Retina (tissue), 1 donor: ENCODE results near the gene LAYN.

Source experiments
- DNase-seq: peaks from one replicate; pipeline ENCODE4 v3.0.0-alpha.2; 2016

The LAYN gene

DNA sequence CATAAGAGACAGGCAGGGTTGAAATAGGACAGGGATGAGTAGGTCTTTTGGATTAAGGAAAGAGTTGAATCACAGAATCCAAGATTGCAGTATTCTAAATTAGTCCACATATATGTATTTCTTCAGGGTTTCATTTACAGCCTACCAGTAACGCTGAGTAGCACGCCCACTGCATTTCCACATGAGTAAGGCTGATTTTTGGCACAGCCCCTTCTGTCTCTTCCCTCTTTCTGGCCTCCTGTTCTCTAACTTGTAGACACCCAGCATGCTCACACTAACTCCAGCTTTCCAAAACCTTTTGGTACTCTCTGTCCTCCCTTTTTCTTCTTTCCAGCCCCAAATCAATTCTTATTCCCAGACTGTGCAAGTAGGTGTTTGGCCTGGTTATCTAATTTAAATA, 58.0 kb downstream of the LAYN start:
- no peak for DNase-seq

DNA sequence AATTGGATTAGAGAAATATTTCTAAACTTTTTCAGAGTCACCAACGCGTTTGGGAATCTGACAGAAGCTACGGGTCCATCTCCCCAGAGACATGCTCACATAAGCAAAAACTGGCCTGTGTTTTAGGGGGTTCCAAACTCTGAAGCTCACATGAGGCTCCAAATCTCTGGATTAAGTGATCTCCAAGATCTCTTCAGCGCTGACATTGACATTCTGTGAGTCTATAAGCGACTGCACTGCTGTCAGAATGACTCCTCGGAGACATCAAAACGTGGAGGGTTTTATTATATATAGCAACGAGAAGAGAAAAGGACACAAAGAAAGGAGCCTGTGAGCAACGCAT, 61.1 kb downstream of the LAYN start:
- no peak for DNase-seq

DNA sequence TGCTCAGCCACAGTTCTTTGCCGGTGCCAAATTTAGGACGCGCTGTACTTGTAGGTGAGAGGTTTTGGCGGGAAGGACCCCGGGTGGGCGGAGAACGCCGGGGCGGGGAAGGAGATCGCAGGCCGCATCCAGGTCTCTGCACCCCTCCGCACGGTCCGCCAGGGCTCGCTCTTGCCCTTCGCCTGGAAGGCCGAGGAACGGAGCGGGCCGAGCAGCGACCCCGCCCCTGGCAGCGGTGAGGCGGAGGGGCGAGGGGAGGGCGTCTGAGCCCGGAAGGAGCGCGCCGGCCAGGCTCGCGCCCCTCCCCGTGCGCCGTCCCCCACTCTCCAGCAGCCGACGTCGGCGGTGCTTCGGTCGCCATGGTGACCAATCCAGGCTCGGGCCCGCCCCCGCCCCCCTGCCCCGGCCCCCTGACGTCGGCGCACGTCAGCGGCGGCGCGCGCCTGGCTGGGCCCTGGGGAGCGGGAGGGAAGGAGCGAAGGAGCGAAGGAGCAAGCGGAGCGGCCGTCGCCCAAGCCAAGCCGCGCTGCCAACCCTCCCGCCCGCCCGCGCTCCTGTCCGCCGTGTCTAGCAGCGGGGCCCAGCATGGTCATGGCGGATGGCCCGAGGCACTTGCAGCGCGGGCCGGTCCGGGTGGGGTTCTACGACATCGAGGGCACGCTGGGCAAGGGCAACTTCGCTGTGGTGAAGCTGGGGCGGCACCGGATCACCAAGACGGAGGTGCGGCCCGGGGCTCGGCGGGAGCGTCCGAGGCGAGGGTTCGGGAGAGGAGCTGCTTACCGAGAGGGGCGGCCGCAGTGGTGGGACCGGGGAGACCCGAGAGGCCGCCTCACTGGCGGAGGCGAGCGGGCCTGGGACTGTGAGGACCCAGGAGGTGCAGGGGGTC, 61.7 kb downstream of the LAYN start, which contains the start of gene SIK2:
SIK2 (plus strand) TSS at position 471 of the 886 bp plus-strand sequence; CDS start at position 586, 115 bp downstream.
- peak; percentile 96 for DNase-seq

DNA sequence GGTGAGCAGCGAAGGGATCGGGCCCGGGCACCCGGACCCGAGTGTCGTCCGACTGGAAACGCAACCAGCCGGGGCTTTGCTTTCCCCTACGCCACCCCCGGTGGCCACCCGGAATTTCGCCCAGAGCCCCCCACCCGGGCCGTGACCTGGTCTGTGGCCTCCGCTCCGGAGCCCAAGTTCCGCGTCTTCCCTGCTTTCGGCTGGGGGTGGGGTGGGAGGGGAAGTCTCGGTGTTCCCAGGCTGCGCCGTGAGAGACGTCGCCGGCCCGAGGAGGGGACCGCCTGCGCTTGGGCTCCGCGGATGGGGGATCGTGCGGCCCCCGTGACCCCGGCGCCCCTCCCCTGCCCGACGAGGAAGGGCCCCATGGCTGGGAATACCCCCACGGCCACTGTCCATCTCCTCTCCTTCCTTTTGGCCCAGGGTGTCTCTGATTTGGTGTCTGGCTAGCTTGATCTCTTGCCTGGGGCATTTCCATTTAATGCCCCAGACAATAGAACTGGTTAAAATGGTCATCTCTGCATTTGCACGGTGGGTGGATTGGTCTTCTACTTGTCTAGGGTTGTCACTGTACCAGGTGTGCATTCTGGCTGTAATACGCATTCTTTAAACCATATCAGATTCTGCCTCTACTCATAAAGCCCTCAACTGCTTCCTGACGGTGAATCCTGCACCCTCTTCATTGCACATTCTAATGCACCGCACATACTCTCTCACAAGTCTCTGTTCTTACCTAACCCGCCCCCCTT, 62.5 kb downstream of the LAYN start:
- peak; percentile 47 for DNase-seq

DNA sequence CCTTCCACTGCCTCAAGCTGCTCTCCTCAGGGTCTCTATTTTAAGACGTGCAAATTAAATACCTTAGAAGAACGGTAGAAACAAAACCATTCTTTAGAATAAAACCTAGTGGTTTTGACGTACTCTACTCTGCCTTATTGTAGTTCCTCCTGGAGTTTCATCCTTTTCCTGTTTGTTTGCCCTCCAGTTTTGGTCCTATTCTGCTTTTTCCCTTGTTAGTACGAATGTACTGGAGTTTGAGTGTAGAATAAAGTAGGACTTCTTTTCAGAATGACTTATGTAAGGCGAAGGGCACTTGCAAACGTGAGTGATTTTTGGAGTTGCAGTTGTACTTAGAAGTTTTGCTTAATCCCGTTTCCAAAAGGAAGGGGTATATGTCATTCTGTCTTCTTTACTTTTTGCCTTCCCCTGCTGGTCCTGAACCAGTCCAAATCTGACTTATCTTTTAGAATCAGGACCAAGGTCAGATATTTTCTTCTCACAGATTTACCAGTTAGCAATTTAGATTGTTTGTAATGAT, 63.2 kb downstream of the LAYN start:
- no peak for DNase-seq

DNA sequence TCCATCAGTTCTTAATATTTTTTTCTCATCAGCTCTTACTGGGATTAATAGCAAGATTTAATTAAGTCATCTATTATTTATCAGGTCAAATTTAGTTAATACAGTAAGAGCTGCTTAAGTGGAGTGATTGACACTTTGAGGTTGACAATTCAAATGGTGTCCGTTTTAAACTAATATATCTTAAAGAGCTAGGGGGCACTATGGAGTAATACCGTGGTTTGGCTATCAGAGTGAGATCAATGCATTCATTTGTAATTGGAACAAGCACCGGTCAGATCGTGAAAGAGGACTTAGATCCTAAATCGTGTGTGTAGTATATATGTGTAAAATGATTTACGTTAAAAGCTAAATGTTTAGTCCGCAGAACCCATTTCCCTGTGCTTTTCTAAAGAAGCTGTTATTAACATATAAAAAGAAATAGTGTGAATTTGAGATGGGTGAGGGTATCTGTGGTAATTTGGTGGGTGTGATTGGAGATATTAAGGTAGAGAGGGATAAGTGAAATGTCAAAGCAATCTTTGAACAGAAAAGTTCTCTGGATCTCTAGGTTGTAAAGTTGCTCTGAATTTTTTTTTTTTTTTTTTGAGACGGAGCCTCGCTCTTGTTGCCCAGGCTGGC, 64.0 kb downstream of the LAYN start:
- peak; percentile 56 for DNase-seq

DNA sequence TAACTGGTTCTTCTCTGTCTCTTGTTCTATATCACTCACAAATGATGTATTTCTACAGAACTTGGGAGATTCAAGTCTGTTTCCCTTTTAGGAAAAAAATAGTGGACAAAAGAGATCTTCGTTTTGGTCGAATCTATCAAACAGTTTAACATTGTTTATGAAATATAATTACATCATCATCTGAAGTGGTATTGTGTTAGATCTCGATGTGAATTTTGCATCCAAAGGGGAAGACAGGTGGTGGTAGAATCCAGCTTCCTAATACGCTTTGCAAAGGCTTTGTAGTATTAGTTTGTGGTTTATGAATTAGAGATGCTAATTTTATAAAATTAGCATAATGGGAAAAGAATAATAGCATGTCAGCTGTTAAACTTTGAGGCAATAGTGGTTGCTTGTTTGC, 65.2 kb downstream of the LAYN start:
- no peak for DNase-seq

DNA sequence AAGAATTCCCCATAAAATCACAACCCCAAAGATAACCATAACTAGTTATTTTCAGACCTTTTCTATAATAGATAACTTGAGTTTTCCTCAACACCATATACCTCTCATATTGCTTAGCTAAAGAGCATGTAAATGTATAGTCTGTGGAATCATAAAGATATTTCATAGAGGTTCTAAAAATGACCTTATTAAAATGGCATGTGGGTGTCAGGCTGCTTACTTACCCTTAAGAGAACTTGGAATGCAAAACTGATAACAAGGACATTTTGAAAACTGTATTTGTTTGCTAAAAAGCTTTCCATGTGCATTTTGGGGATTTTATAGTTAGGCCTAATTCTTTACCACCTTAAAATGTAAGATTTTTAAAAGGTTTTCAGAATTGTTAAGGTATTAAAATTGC, 66.5 kb downstream of the LAYN start:
- no peak for DNase-seq

DNA sequence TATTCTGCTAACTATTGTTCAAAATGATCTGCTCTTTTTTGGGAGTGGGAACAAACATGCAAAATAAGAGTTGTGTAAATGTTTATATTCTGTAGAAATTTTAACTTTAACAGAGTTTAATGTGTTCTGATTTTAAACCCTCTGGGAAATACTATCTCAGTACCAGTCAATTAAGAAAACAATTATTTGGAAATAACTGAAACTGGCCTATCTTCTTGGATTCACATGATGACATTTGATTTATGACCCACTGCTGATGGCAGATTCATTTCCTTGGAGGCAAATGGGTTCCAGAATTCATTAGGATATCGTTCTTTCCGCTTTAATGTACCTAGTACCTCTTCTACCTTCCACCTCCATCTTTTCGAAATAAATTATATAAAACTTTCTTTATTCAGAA, 67.2 kb downstream of the LAYN start:
- no peak for DNase-seq
